Activated CD8-positive, alpha-beta memory T cell treated with anti-CD3 and anti-CD28 coated beads, Interleukin-2, amount 50 U/mL, for 24 hours (primary cell): ENCODE data around the gene KDM5B.

Experiments used
- DNase-seq: peaks from one replicate; pipeline ENCODE4 v3.0.0-alpha.2; 2020; ENCODE audit errors: extremely low read depth

Gene KDM5B

GRCh38 chr1:202711949-202712635 is 96.1 kb downstream of the KDM5B start:
- DNase-seq, result no peak

GRCh38 chr1:202710070-202711045 is 97.9 kb downstream of the KDM5B start, which contains the start of gene SYT2:
Gene SYT2, minus strand, starts transcription at chr1:202710454. Its CDS starts 104,682 bp downstream, at chr1:202605772.
- DNase-seq, result no peak

- no peak for DNase-seq
Observed at GRCh38 chr1:202709276-202710041, 98.8 kb downstream of the KDM5B start.

- DNase-seq, result no peak
Observed at GRCh38 chr1:202708456-202709275, 99.6 kb downstream of the KDM5B start.

- no peak for DNase-seq
Observed at GRCh38 chr1:202706851-202707250, 101.4 kb downstream of the KDM5B start.

- DNase-seq, result no peak
Observed at GRCh38 chr1:202704601-202705000, 103.6 kb downstream of the KDM5B start.

GRCh38 chr1:202703191-202703590 is 105.0 kb downstream of the KDM5B start:
- no peak for DNase-seq

GRCh38 chr1:202702088-202702487 is 106.1 kb downstream of the KDM5B start:
- no peak for DNase-seq

GRCh38 chr1:202701200-202701599 is 107.0 kb downstream of the KDM5B start:
- DNase-seq, result no peak

GRCh38 chr1:202700061-202700460 is 108.2 kb downstream of the KDM5B start:
- no peak for DNase-seq

GRCh38 chr1:202698276-202698675 is 109.9 kb downstream of the KDM5B start:
- DNase-seq, result no peak

GRCh38 chr1:202697038-202697437 is 111.2 kb downstream of the KDM5B start:
- DNase-seq, result no peak

GRCh38 chr1:202694314-202694713 is 113.9 kb downstream of the KDM5B start:
- DNase-seq, result no peak

GRCh38 chr1:202692959-202693555 is 115.2 kb downstream of the KDM5B start:
- DNase-seq, result peak; percentile 10

GRCh38 chr1:202691816-202692215 is 116.4 kb downstream of the KDM5B start:
- no peak for DNase-seq

GRCh38 chr1:202689493-202690342 is 118.5 kb downstream of the KDM5B start:
- DNase-seq, result no peak

GRCh38 chr1:202689082-202689481 is 119.1 kb downstream of the KDM5B start:
- no peak for DNase-seq

- no peak for DNase-seq
Observed at GRCh38 chr1:202688401-202688800, 119.8 kb downstream of the KDM5B start.

GRCh38 chr1:202687798-202688197 is 120.4 kb downstream of the KDM5B start:
- DNase-seq, result no peak

GRCh38 chr1:202687370-202687769 is 120.9 kb downstream of the KDM5B start:
- no peak for DNase-seq
